NCI-H82 treated with DMSO at 0.1 percent for 48 hours (cell line): ENCODE measurements around the gene SLC25A3.
"Not testable (repeated sequence)": the region's sequence is repeated elsewhere in the genome, so short reads cannot be mapped to it uniquely, and the experiment has no call there.

Experiments used
- DNase-seq: peaks from one replicate; lab custom pipeline; 2025; ENCODE audit not compliant: unreplicated experiment; lab: John Stamatoyannopoulos, UW

The SLC25A3 gene

DNA sequence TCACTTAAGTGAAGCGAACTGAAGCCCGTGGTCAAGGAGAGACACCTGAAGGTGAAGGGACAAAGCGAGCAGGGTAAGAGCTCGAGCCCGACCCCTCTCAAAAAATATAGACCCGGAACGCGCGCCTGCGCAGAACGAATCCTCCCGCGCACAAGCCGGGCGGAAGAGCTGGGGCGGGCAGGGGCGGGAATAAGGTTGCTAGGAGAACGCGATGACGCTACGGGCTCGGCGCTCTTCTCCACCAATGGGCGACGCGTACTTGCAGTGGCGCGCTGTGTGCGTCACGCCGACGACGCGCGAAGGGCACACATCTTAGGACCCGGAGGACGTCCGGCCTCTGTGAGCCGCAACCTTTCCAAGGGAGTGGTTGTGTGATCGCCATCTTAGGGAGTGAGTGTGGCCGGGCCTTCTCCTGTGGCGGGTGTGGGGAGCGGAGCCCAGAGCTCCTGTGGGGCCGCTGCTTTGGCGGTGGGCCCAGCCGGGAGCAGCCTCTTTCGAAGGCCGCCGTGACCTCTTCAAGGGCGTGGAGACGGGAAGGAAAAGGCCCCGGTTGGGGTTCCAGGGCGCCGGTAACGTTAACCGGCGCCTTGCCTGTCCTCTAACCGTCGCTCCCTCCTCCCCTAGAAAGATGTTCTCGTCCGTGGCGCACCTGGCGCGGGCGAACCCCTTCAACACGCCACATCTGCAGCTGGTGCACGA is at the start of gene SLC25A3:
Gene SLC25A3 (plus strand): TSS at position 336 of the 699 bp plus-strand sequence. CDS start 293 bp downstream, at position 629.
- peak; percentile 95 for DNase-seq

DNA sequence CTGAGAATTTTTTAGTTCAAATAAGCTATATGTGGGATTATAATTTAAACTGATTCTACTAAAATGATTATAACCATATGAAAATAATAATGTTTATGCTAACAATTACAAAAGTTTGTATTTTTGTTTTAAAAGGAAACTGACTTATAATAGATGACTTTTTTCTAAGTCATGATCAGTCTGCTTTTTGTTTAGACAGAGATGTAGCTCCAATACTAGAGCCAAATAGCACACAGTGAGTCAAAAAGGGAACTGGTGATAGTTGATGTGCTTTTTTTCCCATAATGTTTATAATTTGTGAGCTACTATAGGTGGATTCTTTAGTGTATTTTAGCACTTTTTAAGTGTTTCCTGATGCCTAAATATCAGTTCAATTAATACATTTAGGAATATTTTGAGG is 49.8 kb upstream of the SLC25A3 start:
- DNase-seq, result no peak

DNA sequence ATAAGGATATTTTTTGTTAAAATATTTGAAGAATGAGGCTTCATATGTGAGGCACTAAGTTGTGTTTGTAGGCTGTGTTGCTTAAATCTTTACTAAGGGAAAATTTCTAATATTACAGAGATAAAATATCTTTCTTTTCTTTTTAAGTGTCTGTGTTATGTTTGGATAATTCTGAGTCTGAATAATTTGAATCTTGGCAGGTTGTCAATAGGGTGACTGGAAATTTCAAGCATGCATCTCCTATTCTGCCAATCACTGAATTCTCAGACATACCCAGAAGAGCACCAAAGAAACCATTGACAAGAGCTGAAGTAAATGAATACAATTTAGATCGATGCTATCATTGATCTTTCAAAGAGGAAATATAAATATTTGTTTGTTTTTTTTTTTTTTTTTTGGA is 48.7 kb upstream of the SLC25A3 start:
- DNase-seq, result no peak

DNA sequence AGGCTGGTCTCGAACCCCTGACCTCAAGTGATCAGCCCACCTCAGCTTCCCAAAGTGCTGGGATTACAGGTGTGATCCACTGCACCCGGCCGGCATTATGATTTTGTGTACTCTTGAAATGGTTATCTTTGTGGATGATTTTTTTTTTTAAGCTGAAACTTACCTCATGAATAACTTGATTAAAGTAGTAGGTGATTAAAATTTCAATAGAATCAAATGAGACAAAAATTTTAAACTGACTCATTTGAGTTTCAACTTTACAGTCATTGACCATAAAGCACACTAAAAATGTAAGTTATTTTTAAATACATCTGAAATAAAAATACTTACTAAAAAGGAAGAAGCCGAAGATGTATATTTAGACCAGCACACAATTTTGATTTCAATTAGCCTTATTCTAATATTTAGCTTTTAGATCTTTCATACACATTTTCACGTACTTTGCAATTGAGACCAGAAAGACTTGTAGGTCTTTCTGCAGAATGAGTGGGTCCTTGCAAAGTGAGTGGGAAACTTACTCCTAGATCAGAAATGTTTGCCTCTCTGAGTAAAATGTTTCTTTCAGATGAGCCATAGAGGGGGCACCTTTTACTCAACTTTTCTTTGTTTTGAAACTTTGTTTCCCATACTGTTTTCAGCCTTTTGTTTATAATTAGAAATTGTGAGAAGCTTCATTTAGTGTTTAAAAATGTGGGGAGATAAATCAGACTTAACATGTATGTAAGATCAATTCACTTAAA is 43.9 kb upstream of the SLC25A3 start:
- DNase-seq, result no peak

DNA sequence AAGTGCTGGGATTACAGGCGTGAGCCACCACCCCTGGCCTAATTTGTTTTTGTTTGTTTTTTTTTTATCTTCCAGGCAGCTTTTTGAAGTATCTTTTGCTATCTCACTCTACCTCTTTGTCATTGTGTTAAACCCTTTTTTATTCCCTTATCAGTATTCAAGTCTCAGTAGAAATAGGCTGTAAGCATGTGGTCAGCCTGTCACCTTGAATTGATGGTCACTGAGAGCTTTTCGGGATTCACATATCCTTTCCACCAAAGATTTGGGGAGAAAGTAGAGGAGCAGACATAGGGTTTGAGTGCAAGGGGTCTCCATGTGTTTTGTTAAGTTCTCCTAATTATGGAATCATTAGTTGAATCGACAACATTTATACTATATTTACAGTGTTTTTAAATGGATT is 41.7 kb upstream of the SLC25A3 start:
- no peak for DNase-seq

DNA sequence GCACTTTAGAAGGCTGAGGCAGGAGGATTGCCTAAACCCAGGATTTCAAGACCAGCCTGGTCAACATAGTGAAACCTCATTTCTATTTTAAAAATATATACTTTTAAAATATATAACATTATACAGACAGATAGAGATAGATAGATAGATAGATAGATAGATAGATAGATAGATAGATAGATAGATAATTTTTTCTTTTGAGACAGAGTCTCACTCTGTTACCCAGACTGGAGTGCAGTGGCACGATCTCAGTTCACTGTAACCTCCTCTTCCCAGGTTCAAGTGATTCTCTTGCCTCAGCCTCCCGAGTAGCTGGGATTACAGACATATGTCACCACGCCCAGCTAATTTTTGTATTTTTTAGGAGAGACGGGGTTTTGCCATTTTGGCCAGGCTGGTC is 35.4 kb upstream of the SLC25A3 start:
- not testable (repeated sequence) for DNase-seq

DNA sequence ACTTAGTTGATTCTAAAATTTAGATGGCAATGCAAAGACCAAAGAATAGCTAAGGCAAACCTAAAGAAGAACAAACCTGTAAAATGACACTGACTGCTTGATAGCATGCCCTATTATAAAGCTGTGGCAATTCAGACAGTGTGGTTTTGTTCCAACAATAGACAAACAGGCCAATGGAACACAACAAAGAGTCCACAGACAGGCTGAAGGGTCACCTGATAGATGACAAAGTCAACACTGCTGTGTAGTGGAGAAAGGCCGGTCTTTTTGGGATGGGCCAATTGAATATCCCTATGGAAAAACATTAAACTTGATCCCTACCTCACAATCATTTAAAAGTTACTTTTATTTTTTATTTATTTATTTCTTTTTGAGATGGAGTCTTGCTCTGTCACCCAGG is 33.8 kb upstream of the SLC25A3 start:
- DNase-seq, result no peak

DNA sequence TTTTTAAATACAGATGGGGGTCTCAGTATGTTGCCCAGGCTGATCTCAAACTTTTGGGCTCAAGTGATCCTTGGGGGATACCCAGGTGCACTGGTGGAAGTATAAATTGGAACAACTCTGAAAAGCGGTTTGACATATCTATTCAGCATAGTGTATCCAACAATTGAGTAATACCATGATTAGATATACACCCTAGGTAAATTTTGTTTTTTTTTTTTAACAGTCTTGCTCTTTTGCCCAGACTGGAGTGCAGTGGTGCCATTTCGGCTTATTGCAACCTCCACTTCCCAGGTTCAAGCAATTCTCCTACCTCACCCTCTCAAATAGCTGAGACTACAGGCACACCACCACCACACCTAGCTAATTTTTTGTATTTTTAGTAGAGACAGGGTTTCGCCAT is 31.6 kb upstream of the SLC25A3 start:
- DNase-seq, result no peak

DNA sequence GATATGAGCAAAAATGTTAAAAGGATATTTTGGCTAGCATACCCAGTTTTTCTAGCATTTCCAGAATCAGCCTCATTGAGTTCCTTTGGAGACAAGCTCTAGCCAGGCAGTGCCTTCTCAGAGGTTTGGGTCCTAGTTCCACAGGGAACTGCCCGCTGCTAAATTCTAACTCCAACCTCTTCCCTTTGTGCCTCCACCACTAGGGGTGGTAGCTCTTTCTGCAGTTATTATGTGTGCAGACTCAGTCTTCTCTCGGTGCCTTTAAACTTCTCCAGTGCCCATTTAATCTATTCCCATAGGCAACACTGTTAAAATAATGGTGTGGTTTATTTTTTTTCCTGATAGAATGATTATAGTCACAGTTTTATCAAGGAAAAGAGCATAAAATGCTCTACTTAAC is 21.5 kb upstream of the SLC25A3 start:
- DNase-seq, result no peak

DNA sequence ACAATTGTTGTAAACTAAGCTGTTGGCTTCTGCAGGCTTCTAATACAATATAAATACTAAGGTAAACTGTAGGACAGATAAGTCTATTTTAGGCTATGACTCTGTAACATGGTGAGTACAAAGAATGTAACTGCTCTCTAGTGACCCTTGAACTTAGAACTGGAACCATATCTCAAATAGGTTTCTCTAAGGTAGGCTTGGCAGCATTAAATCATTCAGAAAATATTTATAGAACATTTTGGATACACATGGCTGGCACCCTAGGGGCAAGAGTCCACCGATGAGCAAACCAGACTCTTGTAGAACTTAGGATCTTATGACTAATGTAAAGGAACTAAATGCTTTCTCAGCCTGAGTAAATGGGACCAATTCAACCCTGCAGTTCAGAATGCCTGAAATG is 19.4 kb upstream of the SLC25A3 start:
- no peak for DNase-seq

DNA sequence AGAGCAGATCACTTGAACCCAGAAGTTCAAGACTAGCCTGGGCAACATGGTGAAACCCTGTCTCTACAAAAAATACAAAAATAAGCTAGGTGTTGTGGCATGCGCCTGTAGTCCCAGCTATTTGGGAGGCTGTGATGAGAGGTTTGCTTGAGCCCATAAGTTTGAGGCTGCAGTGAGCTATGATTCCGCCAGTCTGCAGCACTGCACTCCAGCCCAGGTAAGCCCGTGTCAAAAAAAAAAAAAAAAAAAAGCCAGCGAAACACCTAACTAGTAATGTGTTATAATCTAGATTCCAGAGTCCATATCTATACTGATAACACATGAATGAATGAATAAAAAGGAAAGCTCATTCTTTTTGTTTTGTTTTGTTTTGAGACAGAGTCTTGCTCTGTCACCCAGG is 18.5 kb upstream of the SLC25A3 start:
- DNase-seq, result no peak

DNA sequence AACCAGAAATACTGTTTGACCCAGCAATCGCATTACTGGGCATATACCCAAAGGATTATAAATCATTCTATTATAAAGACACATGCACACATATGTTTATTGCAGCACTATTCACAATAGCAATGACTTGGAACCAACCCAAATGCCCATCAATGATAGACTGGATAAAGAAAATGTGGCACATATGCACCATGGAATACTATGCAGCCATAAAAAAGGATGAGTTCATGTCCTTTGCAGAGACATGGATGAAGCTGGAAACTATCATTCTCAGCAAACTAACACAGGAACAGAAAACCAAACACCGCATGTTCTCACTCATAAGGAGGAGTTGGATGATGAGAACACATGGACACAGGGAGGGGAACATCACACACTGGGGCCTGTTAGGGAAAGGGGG is 16.7 kb upstream of the SLC25A3 start:
- DNase-seq, result not testable (repeated sequence)

DNA sequence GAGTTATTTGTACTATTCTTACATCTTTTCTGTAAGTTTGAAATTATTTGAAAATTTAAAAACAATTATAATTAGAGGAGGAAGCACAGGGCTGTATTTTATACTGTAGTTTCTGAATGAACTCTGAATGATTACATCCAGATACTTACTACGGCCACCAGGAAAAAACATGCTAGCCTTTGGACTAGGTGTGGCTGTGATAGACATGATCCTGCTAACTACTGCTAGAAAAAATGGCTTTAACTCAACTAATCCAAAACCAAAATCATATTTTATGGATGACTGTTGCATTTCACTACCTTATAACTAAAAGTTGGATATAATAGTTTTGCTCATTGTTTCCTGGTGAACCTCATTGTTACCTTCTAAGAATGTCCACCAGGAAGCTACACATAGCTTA is 15.1 kb upstream of the SLC25A3 start:
- DNase-seq, result no peak

DNA sequence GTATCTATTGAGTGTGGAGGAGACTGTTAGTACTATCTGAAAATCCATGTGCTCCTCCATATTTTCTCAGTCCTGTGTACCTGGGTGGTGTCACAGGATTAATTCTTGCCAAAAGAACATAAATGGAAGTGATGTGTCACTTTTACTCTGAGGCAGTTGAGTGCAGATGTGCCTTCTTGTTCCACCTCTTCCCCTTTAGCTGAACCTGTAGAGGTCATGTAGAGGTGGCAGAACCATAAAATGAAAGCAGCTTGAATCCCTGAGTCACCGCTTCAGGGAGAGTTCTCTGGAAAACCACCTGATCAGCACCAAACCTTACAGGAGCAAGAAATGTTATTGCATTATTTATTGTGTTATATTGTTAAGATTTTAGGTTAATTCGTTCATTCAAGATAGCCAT is 14.7 kb upstream of the SLC25A3 start:
- no peak for DNase-seq

DNA sequence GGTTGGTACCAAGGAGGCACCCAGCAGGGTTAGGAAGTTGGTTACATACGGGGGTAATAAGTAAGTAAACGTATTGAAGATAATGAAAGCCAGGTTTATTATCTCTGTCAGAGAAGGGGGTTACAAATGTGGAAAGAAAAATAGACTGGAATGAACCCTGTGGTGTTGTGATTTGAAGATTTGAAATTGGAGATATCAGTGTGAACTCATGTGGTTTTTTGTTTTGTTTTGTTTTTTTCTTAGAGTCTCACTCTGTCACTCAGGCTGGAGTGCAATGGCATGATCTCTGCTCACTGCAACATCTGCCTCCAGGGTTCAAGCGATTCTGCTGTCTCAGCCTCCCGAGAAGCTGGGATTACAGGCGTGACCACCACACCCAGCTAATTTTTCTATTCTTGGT is 14.1 kb upstream of the SLC25A3 start:
- DNase-seq, result no peak

DNA sequence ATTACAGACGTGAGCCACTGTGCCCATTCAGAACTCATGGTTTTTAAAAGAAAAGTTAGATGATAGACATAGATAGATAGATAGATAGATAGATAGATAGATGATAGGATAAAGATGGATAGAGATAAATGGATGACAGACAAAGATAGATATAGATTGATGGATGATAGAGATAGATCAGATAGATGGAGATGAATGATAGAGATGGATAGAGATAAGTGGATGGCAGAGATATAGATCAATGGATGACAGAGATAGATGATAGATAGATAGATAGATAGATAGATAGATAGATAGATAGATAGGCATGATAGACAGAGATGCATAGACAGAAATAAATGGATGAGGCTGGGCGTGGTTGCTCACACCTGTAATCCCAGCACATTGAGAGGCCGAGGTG is 13.7 kb upstream of the SLC25A3 start:
- no peak for DNase-seq

DNA sequence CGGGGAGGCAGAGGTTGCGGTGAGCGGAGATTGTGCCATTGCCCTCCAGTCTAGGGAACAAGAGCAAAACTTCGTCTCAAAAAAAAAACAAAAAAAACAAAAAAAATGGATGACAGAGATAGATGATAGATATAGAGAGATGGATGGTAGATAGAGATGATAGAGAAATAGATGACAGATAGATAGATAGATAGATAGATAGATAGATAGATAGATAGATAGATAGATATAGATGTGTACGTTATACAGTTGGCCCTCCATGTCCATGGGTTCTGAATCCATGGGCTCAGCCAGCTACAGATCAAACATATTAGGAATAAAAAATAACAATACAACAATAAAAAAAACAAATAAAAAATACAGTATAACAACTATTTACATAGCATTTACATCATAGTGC is 12.8 kb upstream of the SLC25A3 start:
- DNase-seq, result no peak

DNA sequence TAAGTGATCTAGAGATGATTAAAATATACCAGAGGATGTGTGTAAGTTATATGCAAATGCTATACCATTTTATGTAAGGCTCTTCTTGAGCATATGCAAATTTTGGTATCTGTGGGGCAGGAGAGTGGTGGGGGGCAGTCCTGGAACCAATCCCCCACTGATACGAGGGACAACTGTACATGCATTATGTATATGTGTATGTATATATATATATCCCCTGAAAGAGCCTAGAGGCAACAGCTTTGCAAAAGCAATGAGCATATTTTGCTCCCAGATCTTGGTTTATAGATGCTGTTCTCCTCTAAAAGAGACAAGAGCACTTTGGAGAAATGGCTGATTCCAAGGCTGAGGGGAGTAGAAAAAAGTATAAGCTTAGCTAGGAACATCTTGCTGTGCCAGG is 12.4 kb upstream of the SLC25A3 start:
- DNase-seq, result no peak

DNA sequence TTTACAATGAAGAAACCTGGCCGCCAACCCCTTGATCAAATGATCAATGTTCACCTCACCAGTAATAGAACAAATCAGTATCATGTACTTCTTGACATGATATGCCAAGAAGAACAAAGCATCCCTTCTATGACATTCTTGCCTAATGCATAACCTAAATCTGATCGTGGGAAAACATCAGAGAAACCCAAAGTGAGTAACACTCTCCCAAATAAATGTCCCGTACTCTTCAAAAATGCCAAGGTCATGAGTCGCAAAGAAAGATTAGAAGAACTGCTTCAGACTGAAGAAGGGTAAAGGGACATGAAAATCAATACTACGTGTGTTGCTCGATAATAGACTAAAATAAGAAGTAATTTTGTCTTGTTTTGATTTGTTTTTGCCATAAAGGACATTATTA is 11.4 kb upstream of the SLC25A3 start:
- DNase-seq, result no peak

DNA sequence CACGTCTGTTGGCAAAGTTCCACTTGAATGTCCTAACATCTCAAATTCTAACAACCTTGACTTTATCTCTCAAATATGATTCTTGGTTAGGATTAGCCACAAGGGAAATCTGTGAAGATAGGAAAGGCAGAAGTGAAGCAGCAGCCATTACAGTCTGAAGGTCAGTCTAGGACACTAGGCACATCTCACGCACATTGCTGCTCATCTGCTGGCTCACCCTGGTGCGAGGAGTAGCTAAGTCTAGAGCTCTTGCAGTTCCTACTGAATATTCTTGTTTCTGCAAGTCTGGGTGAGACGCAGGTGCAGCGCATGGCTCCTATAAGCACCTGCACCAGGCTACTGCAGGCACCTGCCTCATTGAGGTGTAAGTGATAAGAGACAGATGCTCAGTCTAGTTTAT is 6.4 kb upstream of the SLC25A3 start:
- DNase-seq, result no peak

DNA sequence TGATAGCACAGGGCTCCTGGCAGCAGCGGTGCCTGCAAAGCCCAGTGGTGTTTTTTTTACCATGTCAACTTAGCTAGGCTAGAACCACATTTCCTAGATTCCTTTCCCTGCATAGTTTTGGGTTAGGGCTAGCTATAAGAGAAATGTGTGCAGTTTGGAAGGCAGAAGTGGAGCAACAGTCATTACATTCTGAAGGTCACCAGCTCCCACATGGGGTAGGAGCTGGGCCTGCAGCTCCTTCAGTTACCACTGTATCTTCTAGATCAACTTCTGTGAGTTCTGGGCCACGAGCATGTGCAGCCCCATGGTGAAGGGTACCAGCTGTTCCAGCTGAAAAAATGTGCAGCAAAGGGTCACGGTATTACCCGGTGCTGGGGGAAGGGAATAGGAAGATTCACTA is 2.3 kb upstream of the SLC25A3 start:
- no peak for DNase-seq

DNA sequence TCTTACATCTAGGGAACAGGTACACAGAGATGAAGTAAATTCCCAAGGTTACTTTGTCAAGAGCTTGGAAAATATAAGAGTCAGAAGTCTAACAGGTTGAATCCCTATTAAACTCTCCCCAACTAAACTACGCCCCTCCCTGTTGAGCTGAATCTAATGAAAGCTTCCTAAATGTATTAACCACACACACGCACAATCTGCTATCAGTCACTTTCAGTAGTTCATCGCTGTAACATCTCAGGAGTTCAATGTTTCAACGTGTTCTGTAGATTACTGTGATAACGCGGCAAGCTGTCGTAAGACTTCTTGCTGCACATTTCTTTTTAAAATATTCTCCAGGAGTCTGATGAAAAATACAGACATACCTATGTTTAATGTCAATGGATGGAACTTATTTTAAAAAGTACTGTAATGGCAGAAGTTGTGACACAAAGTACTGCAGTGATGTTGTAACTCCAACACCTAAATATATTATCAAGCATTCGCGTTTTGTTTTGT is 612 bp upstream of the SLC25A3 start:
- no peak for DNase-seq
